Measurements from ENCODE around the gene RAB40C.

Gene RAB40C

DNA sequence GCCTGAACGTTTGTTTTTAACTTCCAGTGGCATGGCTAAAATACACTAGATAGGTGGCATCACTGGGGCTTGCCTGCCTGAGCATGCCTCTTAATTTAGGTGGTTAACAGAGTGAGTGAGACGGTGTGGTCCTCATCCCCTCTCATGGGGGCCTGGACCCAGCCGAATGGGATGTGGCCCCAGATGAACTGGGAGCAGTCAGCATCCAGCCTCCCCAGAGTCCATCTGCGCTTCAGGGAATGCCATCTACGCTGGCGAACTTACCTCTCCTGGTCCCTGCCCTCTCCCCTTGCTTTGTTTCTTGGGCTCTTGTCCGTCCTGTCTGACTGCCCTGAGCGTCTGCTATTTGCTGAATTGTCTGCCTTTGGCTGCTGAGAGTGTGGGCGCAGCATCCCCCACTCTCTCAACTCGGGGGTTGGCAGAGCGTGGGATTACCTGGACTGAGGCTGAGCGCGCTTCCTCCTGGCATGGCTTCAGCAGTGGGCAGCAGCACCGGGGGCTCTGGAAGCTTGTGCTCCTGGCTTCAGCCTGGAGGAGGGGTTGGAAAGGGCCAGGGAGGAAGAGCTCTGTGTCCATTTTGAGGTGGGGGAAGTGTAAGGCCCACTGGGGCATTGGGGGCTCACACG lies 2.1 kb downstream of the RAB40C start:
- no peaks in the 10 kb centered on the region for H3K27me3 ChIP-seq (replicated peaks in 2 of 5; ENCODE audit: control insufficient read depth in 4 of 5, insufficient read depth in 5 of 5, low read length in 4 of 5)
- peaks cover 0 to 56% (median 47%) of the 10 kb centered on the region in 4 experiments for H3K4me1 ChIP-seq (ENCODE audit: control extremely low read depth in 1 of 4, control insufficient read depth in 4 of 4, insufficient read depth in 4 of 4, low read length in 3 of 4)
- ChIA-PET POLR2A (no interaction called here), CTCF (interaction anchor here (1.4 to 4.0 kb wide), 8 partner anchors 8 to 109 kb away, joined by 3 to 21 read pairs (median 4); no protein-coding TSS in a partner anchor)
- WGBS (ENCODE audit: insufficient coverage), result 97% methylated on average over 10 of the region's 15 CpGs
- H3K4me3 ChIP-seq (ENCODE audit: control insufficient read depth in 1 of 7, extremely low read depth in 1 of 7, insufficient read depth in 4 of 7, low read depth in 2 of 7, low read length in 6 of 7), result peak overlapping the region in 1 of 7 experiments; percentile 33
- peaks cover 0 to 17% (median 13%) of the 10 kb centered on the region in 4 experiments for H3K36me3 ChIP-seq (ENCODE audit: control insufficient read depth in 4 of 4, insufficient read depth in 4 of 4, low read length in 3 of 4)
- H3K27ac ChIP-seq (ENCODE audit: insufficient read depth in 1 of 2, low read depth in 1 of 2, low read length in 2 of 2, poor library complexity in 1 of 2, severe bottlenecking in 2 of 2), result no peak overlapping the region
- DNase-seq, result no peak
- H3K9me3 ChIP-seq (ENCODE audit: control extremely low read depth in 1 of 5, control insufficient read depth in 4 of 5, insufficient read depth in 2 of 5, low read depth in 1 of 5, low read length in 4 of 5), result no peaks in the 10 kb centered on the region

DNA sequence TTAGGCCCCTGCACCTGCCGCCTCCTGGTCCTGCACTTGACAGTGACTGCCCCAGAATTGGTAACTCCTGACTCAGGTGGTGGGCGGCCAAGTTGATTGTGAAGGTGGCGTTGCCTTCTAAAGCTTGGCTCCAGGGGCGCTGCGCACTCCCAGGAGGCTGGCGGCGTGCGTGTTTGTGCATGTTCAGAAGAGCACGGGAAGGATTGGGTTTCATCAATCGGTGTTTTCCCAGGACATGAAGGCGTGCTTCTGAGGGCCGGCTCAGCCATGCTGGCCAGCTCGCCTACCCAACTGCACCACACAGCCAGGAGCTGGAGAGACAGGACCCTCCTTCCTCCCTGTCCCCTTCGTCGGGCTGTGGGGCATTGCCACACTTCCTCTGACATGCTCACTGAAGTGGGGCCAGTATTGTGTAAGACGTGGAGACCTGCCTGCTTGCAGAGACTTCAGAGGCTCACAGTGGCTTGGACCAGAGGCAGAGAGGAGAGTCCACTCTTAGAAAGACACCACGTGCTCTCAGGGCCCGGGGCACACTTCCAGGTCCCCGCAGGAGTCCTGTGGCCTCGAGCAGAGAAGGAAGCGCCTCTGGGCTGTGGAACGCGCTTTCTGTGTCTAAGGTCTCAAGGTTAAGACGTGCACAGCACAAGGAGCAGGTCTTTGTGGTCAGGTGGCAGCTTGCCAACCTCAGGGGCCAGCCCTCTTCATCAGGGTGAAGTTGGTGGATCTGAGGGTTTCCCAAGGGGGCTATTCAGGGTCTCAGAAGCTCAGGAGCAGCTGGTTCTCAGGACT lies 2.8 kb downstream of the RAB40C start:
- H3K27ac ChIP-seq (ENCODE audit: insufficient read depth in 1 of 2, low read depth in 1 of 2, low read length in 2 of 2, poor library complexity in 1 of 2, severe bottlenecking in 2 of 2), result peak overlapping the region in 1 of 2 experiments; percentile 6
- POLR2A ChIA-PET, result no interaction called here

DNA sequence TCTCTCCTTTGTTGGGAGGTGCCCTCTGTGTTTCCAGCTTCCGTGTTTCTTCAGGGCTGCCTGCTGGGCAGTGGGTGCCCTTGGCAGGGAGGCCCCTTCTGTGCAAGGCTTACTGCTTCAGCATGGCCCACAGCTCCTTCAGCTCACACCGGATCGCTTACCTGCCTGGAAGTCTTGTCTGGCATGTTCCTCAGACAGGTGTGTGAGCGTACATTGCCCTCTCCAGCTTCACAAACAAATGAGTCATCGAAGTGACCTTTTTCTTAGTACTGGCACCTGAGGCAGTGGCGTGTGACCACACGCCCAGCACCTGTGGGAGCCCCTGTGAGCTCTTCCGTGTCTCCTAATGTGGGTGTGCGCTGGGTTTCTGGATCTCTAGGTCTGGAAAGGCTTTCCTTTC lies 3.5 kb downstream of the RAB40C start:
- POLR2A ChIA-PET, result no interaction called here

More for the DNA sequence above, 2.8 kb downstream of the RAB40C start:
- no peaks in the 10 kb centered on the region for H3K9me3 ChIP-seq (ENCODE audit: control extremely low read depth in 1 of 5, control insufficient read depth in 4 of 5, insufficient read depth in 2 of 5, low read depth in 1 of 5, low read length in 4 of 5)
- WGBS (ENCODE audit: insufficient coverage), result 74% methylated on average over 18 of the region's 24 CpGs
- DNase-seq, result peak in 2 of 3 donors; percentile 40 to 47
- H3K4me1 ChIP-seq (ENCODE audit: control extremely low read depth in 1 of 4, control insufficient read depth in 4 of 4, insufficient read depth in 4 of 4, low read length in 3 of 4), result peaks cover 0 to 49% (median 39%) of the 10 kb centered on the region in 4 experiments
- peak overlapping the region in 2 of 7 experiments; percentile 8 to 33 for H3K4me3 ChIP-seq (ENCODE audit: control insufficient read depth in 1 of 7, extremely low read depth in 1 of 7, insufficient read depth in 4 of 7, low read depth in 2 of 7, low read length in 6 of 7)
- CTCF ChIA-PET, result interaction anchor here (0.9 to 4.0 kb wide), 9 partner anchors 8 to 110 kb away, joined by 3 to 21 read pairs (median 4); no protein-coding TSS in a partner anchor
- H3K27me3 ChIP-seq (replicated peaks in 2 of 5; ENCODE audit: control insufficient read depth in 4 of 5, insufficient read depth in 5 of 5, low read length in 4 of 5), result no peaks in the 10 kb centered on the region
- H3K36me3 ChIP-seq (ENCODE audit: control insufficient read depth in 4 of 4, insufficient read depth in 4 of 4, low read length in 3 of 4), result peaks cover 0 to 17% (median 13%) of the 10 kb centered on the region in 4 experiments

DNA sequence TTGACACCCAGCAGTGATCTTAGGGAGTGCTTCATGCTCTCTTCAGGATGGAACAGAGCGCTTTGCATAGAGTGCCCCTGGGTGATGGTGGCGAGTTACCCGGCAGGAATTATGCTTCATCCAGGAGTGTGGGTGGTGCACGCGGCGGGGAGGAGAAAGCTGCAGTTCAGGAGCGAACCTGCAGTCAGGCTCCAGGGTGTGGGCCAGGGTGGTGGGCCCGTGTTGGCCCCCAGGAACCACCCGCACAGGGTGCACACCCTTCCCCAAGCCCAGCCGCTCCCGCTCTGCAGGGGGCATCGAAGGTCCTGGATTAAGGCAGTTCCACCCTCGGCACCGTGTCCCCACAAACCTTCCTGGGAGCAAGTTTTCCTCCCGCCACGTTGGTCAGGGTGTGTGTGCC lies 3.9 kb downstream of the RAB40C start:
- H3K27ac ChIP-seq (ENCODE audit: insufficient read depth in 1 of 2, low read depth in 1 of 2, low read length in 2 of 2, poor library complexity in 1 of 2, severe bottlenecking in 2 of 2), result no peak overlapping the region
- H3K4me3 ChIP-seq (ENCODE audit: control insufficient read depth in 1 of 7, extremely low read depth in 1 of 7, insufficient read depth in 4 of 7, low read depth in 2 of 7, low read length in 6 of 7), result no peak overlapping the region
- 98% methylated on average over 13 of the region's 16 CpGs for WGBS (ENCODE audit: insufficient coverage)
- POLR2A ChIA-PET, result no interaction called here
- CTCF ChIA-PET, result interaction anchor here (0.8 to 2.1 kb wide), 5 partner anchors 10 to 20 kb away, joined by 3 to 5 read pairs (median 4); no protein-coding TSS in a partner anchor
- H3K9me3 ChIP-seq (ENCODE audit: control extremely low read depth in 1 of 5, control insufficient read depth in 4 of 5, insufficient read depth in 2 of 5, low read depth in 1 of 5, low read length in 4 of 5), result no peaks in the 10 kb centered on the region
- DNase-seq, result no peak
- H3K36me3 ChIP-seq (ENCODE audit: control insufficient read depth in 4 of 4, insufficient read depth in 4 of 4, low read length in 3 of 4), result peaks cover 0 to 20% (median 14%) of the 10 kb centered on the region in 4 experiments
- no peaks in the 10 kb centered on the region for H3K27me3 ChIP-seq (replicated peaks in 2 of 5; ENCODE audit: control insufficient read depth in 4 of 5, insufficient read depth in 5 of 5, low read length in 4 of 5)
- H3K4me1 ChIP-seq (ENCODE audit: control extremely low read depth in 1 of 4, control insufficient read depth in 4 of 4, insufficient read depth in 4 of 4, low read length in 3 of 4), result peaks cover 0 to 39% (median 29%) of the 10 kb centered on the region in 4 experiments

More for the DNA sequence above, 3.5 kb downstream of the RAB40C start:
- Histone ChIP-seq H3K4me1 (ENCODE audit: control extremely low read depth in 1 of 4, control insufficient read depth in 4 of 4, insufficient read depth in 4 of 4, low read length in 3 of 4) (peaks cover 0 to 42% (median 33%) of the 10 kb centered on the region in 4 experiments), H3K9me3 (ENCODE audit: control extremely low read depth in 1 of 5, control insufficient read depth in 4 of 5, insufficient read depth in 2 of 5, low read depth in 1 of 5, low read length in 4 of 5) (no peaks in the 10 kb centered on the region), H3K4me3 (ENCODE audit: control insufficient read depth in 1 of 7, extremely low read depth in 1 of 7, insufficient read depth in 4 of 7, low read depth in 2 of 7, low read length in 6 of 7) (no peak overlapping the region), H3K27ac (ENCODE audit: insufficient read depth in 1 of 2, low read depth in 1 of 2, low read length in 2 of 2, poor library complexity in 1 of 2, severe bottlenecking in 2 of 2) (no peak overlapping the region), H3K27me3 (replicated peaks in 2 of 5; ENCODE audit: control insufficient read depth in 4 of 5, insufficient read depth in 5 of 5, low read length in 4 of 5) (no peaks in the 10 kb centered on the region), H3K36me3 (ENCODE audit: control insufficient read depth in 4 of 4, insufficient read depth in 4 of 4, low read length in 3 of 4) (peaks cover 0 to 17% (median 13%) of the 10 kb centered on the region in 4 experiments)
- DNase-seq, result no peak
- 94% methylated on average over 9 of the region's 9 CpGs for WGBS (ENCODE audit: insufficient coverage)
- CTCF ChIA-PET, result interaction anchor here (0.8 to 4.0 kb wide), 9 partner anchors 10 to 110 kb away, joined by 3 to 21 read pairs (median 4); no protein-coding TSS in a partner anchor

DNA sequence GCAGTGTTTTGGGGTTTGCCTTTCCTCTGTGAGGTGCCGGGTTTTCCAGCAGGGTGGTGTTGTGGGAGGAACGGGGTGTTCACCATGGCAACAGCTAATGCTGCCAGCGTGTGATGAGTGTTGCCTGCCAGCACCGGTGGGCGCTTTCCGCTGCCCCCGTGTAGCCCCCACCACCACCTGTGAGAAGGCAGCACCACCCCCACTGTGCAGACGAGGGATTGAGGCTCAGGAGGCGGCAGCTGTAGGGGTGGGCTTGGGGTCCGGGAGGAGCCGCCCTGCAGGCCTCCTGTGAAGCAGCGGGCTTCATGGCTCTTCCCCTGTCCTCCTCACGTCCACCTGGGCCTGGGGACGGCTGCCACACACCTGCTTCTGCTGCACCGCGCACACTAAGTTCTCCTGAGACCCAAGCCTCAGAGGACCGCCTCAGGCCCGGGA lies 5.2 kb downstream of the RAB40C start:
- ChIA-PET POLR2A (no interaction called here), CTCF (interaction anchor here (0.6 kb wide), 1 partner anchor 13 kb away, joined by 4 read pairs; no protein-coding TSS in a partner anchor)
- Histone ChIP-seq H3K4me3 (ENCODE audit: control insufficient read depth in 1 of 7, extremely low read depth in 1 of 7, insufficient read depth in 4 of 7, low read depth in 2 of 7, low read length in 6 of 7) (no peak overlapping the region), H3K9me3 (ENCODE audit: control extremely low read depth in 1 of 5, control insufficient read depth in 4 of 5, insufficient read depth in 2 of 5, low read depth in 1 of 5, low read length in 4 of 5) (no peaks in the 10 kb centered on the region), H3K4me1 (ENCODE audit: control extremely low read depth in 1 of 4, control insufficient read depth in 4 of 4, insufficient read depth in 4 of 4, low read length in 3 of 4) (peaks cover 0 to 39% (median 29%) of the 10 kb centered on the region in 4 experiments), H3K27ac (ENCODE audit: insufficient read depth in 1 of 2, low read depth in 1 of 2, low read length in 2 of 2, poor library complexity in 1 of 2, severe bottlenecking in 2 of 2) (no peak overlapping the region), H3K36me3 (ENCODE audit: control insufficient read depth in 4 of 4, insufficient read depth in 4 of 4, low read length in 3 of 4) (peaks cover 0 to 30% (median 17%) of the 10 kb centered on the region in 4 experiments), H3K27me3 (replicated peaks in 2 of 5; ENCODE audit: control insufficient read depth in 4 of 5, insufficient read depth in 5 of 5, low read length in 4 of 5) (no peaks in the 10 kb centered on the region)
- WGBS (ENCODE audit: insufficient coverage), result 98% methylated on average over 14 of the region's 18 CpGs
- DNase-seq, result no peak

DNA sequence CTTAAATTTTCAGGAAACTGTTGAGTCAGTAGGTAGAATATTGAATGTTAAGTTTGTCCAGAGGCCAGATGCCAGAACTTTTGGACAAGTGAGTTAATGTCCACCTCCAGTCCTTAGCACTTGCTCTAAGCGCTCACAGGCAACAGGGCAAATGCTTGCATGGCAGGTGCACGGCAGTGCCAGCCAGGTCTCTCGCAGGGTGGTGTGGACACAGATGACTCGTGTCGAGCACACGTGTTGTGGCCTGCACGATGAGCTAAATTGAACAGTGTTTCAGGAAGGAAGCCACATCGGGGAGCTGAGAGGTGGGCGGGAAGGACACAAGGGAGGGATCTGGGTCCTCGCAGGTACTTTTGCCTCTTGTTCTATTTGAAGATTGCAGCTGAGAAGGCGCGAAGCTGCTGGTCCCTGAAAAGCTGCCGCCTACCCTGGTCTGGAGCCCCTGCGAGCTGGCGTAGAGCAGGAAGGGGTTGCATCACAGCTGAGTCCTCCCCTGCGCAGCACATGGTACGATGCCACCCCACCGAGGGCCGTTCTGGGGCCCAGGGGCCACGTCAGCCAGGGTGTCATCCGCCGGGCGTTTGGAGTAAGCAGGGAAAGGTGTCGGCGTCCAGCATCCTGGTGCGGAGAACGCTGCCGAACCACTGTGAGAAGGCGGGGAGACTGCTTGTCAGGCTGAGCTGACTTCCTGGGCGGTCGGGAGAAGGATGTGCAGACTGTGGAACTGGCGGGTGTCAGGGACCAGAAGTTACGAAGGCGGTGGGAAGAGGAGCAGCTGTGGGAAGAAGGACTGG lies 6.3 kb downstream of the RAB40C start:
- no peak overlapping the region for H3K27ac ChIP-seq (ENCODE audit: insufficient read depth in 1 of 2, low read depth in 1 of 2, low read length in 2 of 2, poor library complexity in 1 of 2, severe bottlenecking in 2 of 2)
- CTCF ChIA-PET, result interaction anchor here (0.6 to 1.0 kb wide), 4 partner anchors 20 to 64 kb away, joined by 3 to 4 read pairs (median 3); no protein-coding TSS in a partner anchor

More for the DNA sequence above, 6.3 kb downstream of the RAB40C start:
- POLR2A ChIA-PET, result no interaction called here
- Histone ChIP-seq H3K4me3 (ENCODE audit: control insufficient read depth in 1 of 7, extremely low read depth in 1 of 7, insufficient read depth in 4 of 7, low read depth in 2 of 7, low read length in 6 of 7) (no peak overlapping the region), H3K36me3 (ENCODE audit: control insufficient read depth in 4 of 4, insufficient read depth in 4 of 4, low read length in 3 of 4) (peaks cover 0 to 30% (median 17%) of the 10 kb centered on the region in 4 experiments), H3K4me1 (ENCODE audit: control extremely low read depth in 1 of 4, control insufficient read depth in 4 of 4, insufficient read depth in 4 of 4, low read length in 3 of 4) (peaks cover 0 to 37% (median 26%) of the 10 kb centered on the region in 4 experiments), H3K27me3 (replicated peaks in 2 of 5; ENCODE audit: control insufficient read depth in 4 of 5, insufficient read depth in 5 of 5, low read length in 4 of 5) (no peaks in the 10 kb centered on the region), H3K9me3 (ENCODE audit: control extremely low read depth in 1 of 5, control insufficient read depth in 4 of 5, insufficient read depth in 2 of 5, low read depth in 1 of 5, low read length in 4 of 5) (no peaks in the 10 kb centered on the region)
- 96% methylated on average over 31 of the region's 34 CpGs for WGBS (ENCODE audit: insufficient coverage)
- DNase-seq, result no peak

Data from common myeloid progenitor, CD34-positive (primary cell).